HG03442 (cell line): Measurements from ENCODE around the gene COMMD6.

Experiments used
- ATAC-seq: cut with Tn5 transposase; IDR thresholded peaks from one replicate; pipeline ENCODE4 v1.9.1; 2021; ENCODE audit warnings: mild to moderate bottlenecking, moderate library complexity; ENCODE audit not compliant: unreplicated experiment

COMMD6 gene

GRCh38 chr13:75485286-75486062 is 52.2 kb downstream of the COMMD6 start:
- no peak for ATAC-seq

GRCh38 chr13:75482820-75483079 is 54.9 kb downstream of the COMMD6 start:
- no peak for ATAC-seq

- peak; percentile 68 for ATAC-seq
Observed at GRCh38 chr13:75482070-75482819, 55.4 kb downstream of the COMMD6 start, which contains the start of gene TBC1D4. Gene TBC1D4 (minus strand): TSS chr13:75482169. CDS start chr13:75481767, 402 bp downstream.

GRCh38 chr13:75481176-75482069 is 56.2 kb downstream of the COMMD6 start:
- peak; percentile 26 for ATAC-seq

- no peak for ATAC-seq
Observed at GRCh38 chr13:75480671-75481175, 56.9 kb downstream of the COMMD6 start.

GRCh38 chr13:75479102-75479740 is 58.4 kb downstream of the COMMD6 start:
- no peak for ATAC-seq

GRCh38 chr13:75478659-75479058 is 59.0 kb downstream of the COMMD6 start:
- ATAC-seq = no peak
